Ovary (tissue), 3 donors: ENCODE results near the gene MCU.

ENCODE experiments used
- POLR2A ChIP-seq: fragments of 450-650 bp; IDR thresholded peaks from one replicate; pipeline ENCODE4 v1.6.1; 2017; ENCODE audit warnings: antibody characterized with exemption, mild to moderate bottlenecking, moderate library complexity
- TF ChIP-seq, protein P1 (sequence below), 3 donors: fragments of 450-650 bp in 2 of 3; fragments of 200-600 bp in 1 of 3; IDR thresholded peaks; one replicate each; pipeline versions ENCODE4 v1.5.1 to v1.8.0; 2016 to 2022; ENCODE audit warnings: antibody characterized with exemption in 3 of 3, mild to moderate bottlenecking in 1 of 3
- donor health status: DM: no; HTN: no; CAD: no.

DNA sequence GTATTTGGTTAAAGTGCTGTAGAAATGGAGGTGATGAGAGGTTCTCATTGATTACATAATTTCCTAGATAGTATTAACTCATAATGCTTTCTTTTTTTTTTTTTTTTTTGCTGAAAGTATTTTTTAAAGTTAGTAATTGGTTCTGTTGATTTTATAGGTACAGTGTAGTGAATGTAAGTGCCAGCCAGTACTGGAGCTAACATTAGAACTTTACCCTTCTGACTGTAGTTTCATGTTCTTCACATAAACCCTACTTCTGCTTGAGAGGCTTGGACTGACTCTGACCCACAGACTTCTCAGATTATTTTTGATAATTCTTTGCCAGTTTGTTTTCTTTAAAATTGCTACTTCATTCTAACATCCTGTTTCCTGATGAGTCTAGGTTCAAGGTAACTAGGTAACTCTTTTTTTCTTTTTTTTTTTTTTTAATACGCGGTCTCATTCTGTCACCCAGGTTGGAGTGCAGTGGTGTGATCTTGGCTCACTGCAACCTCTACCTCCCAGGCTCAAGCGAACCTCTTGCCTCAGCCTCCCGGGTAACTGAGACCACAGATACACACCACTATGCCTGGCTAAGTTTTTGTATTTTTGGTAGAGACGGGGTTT, 109.4 kb downstream of the MCU start:
- TF ChIP-seq POLR2A = no peak
- TF ChIP-seq, protein P1, sequence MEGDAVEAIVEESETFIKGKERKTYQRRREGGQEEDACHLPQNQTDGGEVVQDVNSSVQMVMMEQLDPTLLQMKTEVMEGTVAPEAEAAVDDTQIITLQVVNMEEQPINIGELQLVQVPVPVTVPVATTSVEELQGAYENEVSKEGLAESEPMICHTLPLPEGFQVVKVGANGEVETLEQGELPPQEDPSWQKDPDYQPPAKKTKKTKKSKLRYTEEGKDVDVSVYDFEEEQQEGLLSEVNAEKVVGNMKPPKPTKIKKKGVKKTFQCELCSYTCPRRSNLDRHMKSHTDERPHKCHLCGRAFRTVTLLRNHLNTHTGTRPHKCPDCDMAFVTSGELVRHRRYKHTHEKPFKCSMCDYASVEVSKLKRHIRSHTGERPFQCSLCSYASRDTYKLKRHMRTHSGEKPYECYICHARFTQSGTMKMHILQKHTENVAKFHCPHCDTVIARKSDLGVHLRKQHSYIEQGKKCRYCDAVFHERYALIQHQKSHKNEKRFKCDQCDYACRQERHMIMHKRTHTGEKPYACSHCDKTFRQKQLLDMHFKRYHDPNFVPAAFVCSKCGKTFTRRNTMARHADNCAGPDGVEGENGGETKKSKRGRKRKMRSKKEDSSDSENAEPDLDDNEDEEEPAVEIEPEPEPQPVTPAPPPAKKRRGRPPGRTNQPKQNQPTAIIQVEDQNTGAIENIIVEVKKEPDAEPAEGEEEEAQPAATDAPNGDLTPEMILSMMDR (IDR thresholded peaks at IDR 0.05) = no peak
